Right lobe of liver (tissue), 4 donors: Measurements from ENCODE around the gene TMEM131L.

ENCODE experiments used
- CTCF ChIP-seq, 4 donors: fragments of 200-600 bp in 3 of 4; fragments of 450-650 bp in 1 of 4; IDR thresholded peaks; one replicate each; pipeline versions ENCODE4 v1.5.1 to v1.8.0; 2016 to 2022; ENCODE audit warnings: antibody characterized with exemption in 4 of 4, mild to moderate bottlenecking in 2 of 4
- POLR2A ChIP-seq: fragments of 450-650 bp; IDR thresholded peaks from one replicate; pipeline ENCODE4 v1.6.1; 2017; ENCODE audit warnings: antibody characterized with exemption, mild to moderate bottlenecking
- donor health status: DM: no; HTN: no; CAD: no.
- donor health status: DM: no; HTN: no; CAD: no.
- donor health status: DM: no; HTN: yes; CAD: no.

GRCh38 chr4:153514688-153515426 is 48.7 kb downstream of the TMEM131L start:
- TF ChIP-seq POLR2A (no peak), CTCF (IDR thresholded peaks at IDR 0.05) (no peak)
